GM19035 (cell line): Measurements from ENCODE around the gene CCDC74A.
"Not testable (repeated sequence)": the region's sequence is repeated elsewhere in the genome, so short reads cannot be mapped to it uniquely, and the experiment has no call there.

ENCODE experiments used
- ATAC-seq: cut with Tn5 transposase; IDR thresholded peaks from one replicate; pipeline ENCODE4 v1.9.1; 2021; ENCODE audit not compliant: unreplicated experiment

The CCDC74A gene

GRCh38 chr2:131527131-131528001 lies at the start of gene CCDC74A:
TSS of gene CCDC74A (plus strand) at chr2:131527888. CDS start at chr2:131527971, 83 bp downstream.
- peak; percentile 86 for ATAC-seq

DNA sequence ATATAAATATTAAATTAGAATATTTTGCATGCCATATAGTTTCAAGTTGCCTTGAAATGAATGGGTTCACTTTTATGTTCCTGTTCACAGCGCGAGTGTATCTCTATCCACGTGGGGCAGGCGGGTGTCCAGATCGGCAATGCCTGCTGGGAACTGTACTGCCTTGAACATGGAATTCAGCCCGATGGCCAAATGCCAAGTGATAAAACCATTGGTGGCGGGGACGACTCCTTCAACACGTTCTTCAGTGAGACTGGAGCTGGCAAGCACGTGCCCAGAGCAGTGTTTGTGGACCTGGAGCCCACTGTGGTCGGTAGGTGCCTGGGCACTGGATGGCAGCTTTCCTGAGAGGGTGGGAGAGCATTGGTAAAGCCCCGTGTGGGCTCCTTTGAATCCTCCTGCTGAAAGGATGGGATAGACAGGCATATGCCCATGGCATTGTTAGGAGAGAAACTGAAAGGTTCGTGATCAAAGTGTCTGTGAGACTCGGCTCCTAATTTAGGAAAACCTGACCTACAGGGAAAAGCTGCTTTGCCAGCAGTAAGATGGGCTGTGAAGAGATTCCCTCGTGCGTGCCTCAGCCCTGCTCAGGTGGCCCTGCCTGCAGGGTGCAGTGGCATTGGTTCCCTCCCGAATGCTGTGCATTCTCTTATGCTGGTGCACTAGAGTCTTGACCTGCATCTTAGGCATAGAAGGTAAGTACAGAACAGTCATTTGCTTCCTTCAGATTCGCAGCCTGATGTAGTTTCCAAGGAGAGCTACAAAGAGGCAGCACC lies 49.4 kb upstream of the CCDC74A start:
- ATAC-seq = not testable (repeated sequence)

GRCh38 chr2:131478850-131479461 lies 48.7 kb upstream of the CCDC74A start:
- ATAC-seq = not testable (repeated sequence)

DNA sequence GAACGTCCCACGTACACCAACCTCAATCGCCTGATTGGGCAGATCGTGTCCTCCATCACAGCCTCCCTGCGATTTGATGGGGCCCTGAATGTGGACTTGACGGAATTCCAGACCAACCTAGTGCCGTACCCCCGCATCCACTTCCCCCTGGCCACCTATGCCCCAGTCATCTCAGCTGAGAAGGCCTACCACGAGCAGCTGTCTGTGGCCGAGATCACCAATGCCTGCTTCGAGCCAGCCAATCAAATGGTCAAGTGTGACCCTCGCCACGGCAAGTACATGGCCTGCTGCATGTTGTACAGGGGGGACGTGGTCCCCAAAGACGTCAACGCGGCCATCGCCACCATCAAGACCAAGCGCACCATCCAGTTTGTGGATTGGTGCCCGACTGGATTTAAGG lies 47.3 kb upstream of the CCDC74A start:
- ATAC-seq = not testable (repeated sequence)

DNA sequence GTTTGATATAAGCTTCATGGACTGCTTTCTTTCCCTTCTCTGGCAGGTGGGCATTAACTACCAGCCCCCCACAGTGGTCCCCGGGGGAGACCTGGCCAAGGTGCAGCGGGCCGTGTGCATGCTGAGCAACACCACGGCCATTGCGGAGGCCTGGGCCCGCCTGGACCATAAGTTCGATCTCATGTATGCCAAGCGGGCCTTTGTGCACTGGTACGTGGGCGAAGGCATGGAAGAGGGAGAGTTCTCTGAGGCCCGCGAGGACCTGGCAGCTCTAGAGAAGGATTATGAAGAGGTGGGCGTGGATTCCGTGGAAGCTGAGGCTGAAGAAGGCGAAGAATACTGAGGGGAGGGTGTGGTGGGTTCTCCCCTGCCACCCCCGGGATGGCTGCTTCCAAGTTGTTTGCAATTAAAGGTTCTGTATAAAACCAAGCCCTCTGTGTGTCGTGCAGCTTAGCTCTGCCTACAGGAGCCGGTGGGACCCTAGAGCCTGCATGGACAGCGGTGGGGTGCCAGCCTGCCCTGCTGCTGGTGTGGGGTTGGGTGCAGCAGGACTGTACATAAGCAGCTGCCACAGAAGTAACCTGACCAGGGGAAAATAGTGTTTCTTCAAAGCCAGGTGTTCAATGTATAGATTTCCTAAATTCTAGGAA lies 45.1 kb upstream of the CCDC74A start:
- ATAC-seq = not testable (repeated sequence)

DNA sequence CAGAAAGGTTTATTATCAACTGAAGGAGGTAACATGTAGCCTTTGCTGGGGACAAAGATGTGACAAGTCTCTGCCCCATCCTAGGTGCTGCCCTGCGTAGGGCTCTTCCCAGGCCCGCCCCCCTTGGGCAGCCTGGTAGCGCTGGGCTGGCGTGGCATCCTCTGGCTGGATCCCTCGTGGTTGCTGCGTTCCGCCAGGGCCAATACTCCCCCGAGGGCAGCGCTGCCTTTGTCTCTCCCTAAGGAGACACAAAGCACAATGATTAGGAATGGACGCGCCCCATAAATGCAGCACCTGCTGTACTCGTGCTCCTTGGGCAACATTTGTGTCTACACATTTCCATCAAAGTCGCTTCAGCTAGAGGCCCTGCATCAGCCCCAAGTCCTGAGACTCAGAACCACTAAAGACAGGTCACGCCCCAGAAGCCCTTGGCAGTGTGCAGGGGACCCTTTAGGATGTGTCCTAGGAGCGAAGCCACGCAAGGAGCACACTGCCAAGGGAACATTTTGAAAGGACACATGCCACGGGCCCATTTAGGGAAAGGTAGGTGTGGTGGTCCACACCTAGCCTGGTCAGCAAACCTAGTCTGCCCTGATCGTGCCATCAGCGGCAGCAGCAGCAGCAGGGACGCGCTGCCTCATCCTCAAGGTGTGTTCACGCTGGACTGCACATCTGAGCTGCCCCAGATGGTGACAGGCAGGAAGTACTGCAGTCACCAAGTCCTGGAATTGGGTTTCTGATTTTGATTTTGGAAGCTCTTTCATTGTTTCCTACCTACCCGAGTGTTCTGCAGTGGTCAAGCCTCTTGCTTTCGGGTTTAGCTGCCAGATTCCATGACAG lies 43.5 kb upstream of the CCDC74A start:
- ATAC-seq = not testable (repeated sequence)

GRCh38 chr2:131484906-131485460 lies 42.7 kb upstream of the CCDC74A start:
- not testable (repeated sequence) for ATAC-seq

- ATAC-seq = not testable (repeated sequence)
Measured at GRCh38 chr2:131486201-131486902, 41.3 kb upstream of the CCDC74A start.

DNA sequence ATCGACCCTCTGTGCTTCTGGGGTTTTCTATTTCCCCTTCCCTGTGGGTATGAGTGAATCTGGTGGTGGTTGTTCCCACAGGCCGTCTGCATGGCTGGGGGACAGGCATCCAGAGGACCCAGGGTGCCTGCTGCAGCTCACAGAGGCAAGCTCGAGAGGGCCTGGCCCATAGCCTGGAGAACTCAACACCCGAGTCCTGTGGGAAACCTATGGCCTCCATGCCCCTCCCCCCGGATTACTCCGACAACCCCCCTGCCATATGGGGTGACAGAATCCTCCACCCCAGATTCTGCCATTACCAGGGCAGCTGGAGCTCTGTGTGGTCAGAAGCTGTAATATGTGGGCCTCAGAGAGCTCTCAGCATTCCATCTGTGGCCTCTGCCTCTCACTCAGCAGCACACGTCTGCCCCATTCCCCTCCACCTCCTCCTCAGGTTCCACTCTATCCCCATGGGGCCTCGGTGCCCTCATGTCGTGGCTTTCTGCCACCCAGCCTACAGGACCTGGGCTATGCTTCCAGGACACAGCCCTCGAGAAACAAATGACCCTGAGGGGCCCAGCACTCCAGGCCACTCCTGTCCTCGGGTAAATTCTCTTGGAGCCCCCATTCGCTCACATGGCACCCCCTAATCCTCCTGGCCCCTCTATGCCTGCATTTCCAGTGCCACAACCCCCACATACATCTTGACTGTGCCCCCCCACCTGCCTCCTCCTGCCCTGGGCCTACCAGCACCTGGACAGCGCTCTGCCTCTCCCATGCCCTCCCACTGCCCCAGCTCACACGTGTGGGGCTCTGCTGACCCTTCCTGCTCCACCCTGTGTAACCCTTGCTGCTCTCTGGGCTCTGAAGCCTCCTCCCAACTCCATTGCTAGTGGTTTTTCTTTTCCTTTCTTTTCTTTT lies 39.1 kb upstream of the CCDC74A start:
- ATAC-seq = no peak

DNA sequence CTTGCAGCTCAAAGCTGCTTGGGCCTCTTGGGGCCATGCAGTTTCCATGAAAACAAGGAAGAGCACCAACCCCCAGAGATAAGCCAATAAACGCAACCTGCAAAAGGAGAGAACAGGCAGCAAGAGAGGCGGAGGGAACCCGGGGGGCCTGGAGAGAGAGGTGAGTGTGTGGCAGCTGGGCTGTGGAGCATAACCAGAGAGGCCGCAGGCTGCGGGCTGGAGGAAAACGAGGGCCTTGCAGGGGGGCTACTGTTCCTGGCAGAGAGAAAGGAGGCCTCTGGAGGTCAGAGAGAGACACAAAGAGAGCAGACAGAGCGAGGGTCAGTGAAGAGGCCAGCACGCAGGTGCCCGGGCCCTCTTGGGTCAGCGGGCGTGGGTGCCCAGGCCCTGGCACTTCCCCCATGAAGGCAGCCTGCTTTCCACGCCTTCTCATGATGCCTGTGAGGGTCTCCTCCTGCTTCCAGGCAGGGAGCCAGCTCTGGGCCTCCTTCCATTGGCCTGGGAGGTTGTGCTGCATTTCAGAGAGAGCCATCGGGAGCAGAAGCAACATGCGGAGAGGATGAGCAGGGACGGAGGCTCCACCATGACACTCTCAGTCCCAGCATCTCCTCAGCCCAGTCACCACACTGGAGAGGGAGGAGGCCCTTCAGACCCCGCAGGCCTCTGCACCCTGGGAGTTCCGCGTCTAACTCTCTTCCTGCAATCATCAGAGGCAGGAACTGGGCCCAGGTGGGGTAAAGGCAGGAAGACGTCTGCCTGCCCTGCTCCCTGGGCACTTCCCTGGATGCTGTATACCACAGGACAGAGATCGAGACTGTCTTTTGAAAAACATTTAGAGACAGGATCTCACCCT lies 36.8 kb upstream of the CCDC74A start:
- ATAC-seq = not testable (repeated sequence)

DNA sequence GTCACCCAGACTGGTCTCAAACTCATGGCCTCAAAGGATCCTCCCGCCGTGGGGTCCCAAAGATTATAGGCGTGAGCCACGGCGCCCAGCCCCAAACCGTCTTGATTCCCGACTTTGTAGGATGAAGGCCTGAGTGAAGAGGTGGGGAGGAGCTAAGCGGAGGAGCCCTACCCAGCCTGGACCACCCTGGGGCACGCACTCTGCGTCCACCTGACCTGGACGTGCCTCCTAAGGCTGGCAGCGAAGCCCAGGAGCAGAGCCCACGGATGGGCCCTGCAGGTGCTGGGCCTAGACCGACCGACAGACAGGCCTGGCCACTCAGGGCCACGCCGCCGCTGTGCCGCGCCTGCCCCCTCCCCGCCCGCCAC lies 36.2 kb upstream of the CCDC74A start:
- peak; percentile 12 for ATAC-seq

GRCh38 chr2:131492015-131492417 lies 35.7 kb upstream of the CCDC74A start, which contains the start of gene MZT2A:
TSS of gene MZT2A (minus strand) at chr2:131492397. CDS start at chr2:131492376, 21 bp downstream.
- peak; percentile 6 for ATAC-seq

- peak; percentile 75 for ATAC-seq
Measured at GRCh38 chr2:131492418-131493198, 35.1 kb upstream of the CCDC74A start.

- peak; percentile 20 for ATAC-seq
Measured at GRCh38 chr2:131493199-131493968, 34.3 kb upstream of the CCDC74A start.

DNA sequence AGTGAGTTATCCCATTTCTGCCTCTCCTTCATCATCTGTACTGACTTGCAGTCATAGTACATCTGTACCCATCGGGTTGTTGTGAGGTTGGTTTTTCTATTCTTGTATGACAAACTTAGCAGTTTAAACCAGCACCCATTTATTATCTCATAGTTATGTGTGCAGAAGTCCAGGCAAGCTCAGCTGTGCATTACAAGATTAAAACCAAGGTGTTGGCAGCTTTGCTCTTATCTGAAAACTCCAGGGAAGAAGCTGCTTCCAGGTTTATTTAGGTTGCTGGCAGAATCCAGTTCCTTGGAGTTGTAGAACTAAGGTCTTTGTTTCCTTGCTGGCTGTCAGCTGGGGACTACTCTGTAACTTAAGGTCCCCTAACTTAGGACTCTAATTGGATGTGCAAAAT lies 32.2 kb upstream of the CCDC74A start:
- not testable (repeated sequence) for ATAC-seq
